Activated CD8-positive, alpha-beta memory T cell treated with anti-CD3 and anti-CD28 coated beads for 4 hours (primary cell): ENCODE measurements around the gene ADAP1.

Experiments
- DNase-seq, 2 donors: peaks; one replicate each; pipeline ENCODE4 v3.0.0-alpha.2; 2020; ENCODE audit warnings: low read depth in 2 of 2

The ADAP1 gene

DNA sequence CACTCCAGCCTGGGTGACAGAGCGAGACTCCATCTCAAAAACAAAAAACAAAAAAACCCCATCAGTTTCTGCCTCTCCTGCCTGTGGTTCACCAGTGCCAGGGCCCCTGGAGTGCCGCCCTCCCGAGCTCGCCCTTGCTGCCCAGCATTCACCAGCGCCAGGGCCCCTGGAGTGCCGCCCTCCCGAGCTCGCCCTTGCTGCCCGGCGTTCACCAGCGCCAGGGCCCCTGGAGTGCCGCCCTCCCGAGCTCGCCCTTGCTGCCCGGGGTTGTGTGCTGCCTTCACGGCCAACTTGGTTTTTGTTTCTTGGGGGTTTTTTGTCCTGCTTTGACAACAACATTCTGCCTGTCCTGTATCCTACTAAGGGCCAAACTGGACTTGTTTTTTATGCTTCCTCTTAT, 91.4 kb downstream of the ADAP1 start:
- DNase-seq, result no peak

DNA sequence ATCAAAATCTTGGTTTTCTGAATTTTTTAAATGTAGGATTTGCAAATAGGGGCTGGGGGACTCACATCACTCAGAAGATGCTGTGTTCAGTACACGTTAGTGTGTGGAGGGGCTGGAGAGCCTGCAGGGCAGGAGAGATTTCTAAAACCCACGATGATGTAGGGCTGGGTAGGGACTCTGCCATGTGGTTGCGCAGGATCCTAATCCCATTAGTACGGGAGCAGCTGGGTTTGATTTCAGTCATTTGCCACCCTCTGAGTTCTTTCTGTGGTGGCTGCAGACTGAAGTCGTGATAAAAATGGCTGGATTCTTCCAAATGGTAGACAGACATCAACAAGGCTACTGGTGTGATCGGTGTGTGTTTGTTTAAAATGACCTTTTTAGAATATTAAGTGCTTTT, 92.3 kb downstream of the ADAP1 start:
- no peak for DNase-seq

DNA sequence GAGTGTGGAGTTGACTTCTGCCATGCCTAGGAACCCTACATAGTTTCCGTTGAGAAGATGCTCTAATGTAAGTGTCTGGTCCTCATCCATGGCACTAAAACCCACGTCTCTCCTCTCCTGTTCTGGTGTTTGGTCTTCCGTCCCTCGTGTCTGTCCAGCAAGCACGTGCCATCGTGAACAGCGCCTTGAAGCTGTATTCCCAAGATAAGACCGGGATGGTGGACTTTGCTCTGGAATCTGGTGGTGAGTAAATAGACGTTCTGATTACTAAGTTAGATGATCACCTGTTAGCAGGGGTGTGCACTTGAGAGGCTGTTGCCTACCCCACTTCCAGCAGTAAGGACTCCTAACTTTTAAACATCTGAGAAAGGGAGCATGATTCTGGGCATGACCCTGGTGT, 93.3 kb downstream of the ADAP1 start:
- DNase-seq, result no peak

DNA sequence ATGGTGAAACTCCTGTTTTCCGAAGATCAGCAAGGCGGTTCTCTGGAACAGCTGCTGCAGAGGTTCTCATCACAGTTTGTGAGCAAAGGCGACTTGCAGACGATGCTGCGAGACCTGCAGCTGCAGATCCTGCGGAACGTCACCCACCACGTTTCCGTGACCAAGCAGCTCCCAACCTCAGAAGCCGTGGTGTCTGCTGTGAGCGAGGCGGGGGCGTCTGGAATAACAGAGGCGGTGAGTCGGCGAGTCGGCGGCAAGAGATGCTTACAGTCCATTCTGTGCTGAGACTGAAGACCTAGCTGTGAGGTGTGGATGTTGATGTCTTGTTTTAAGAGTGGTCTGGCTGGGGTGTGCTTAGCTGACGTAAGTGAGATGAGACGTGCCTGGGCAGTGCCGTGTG, 94.3 kb downstream of the ADAP1 start:
- DNase-seq, result no peak

DNA sequence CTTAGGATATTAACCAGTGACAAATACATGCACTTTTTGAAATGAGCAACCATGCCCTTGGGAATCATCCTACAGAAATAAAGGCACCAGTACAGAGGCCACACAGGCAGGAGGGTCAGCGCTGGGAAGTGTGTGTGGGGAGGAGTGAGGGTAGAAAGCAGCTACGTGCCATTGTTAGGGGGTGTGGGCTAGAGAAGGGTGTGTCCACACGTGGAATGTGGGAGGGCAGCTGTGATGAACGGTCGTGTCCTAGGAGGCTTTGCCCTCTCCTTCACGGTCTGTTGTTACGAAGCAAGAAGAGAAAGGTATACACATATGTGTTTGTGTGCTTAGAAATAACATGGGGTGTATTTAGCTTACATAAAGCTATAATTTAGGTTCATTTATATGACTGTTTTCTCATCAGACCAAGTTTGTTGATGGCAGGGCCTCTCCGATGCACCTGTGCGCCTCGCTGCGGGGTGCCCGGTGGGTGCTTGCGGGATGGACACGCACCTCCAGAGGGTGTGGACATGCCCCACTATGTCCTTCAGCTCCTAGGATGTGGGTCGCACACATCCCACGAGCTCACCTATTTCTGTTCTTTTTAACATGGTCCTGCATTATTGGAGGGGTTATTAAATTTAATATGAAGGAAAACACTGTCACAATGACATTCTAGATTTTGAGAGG, 95.0 kb downstream of the ADAP1 start:
- DNase-seq, result no peak

DNA sequence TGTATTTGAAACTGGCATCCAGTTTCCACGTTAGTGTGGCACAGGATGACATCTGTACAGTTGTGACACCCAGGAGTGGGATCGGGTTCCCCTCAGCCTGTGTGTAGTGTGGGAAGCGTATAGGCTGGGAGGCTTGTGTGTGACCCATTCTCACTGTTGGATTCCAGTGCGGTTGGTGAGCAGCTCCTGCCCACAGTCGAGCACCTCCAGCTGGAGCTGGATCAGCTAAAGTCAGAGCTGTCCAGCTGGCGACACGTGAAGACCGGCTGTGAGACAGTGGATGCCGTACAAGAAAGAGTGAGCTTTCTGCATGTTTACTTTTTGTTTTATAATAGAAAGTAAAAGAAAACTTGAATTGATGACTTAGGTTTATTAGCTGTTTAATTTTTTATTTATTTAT, 96.8 kb downstream of the ADAP1 start:
- DNase-seq, result no peak

DNA sequence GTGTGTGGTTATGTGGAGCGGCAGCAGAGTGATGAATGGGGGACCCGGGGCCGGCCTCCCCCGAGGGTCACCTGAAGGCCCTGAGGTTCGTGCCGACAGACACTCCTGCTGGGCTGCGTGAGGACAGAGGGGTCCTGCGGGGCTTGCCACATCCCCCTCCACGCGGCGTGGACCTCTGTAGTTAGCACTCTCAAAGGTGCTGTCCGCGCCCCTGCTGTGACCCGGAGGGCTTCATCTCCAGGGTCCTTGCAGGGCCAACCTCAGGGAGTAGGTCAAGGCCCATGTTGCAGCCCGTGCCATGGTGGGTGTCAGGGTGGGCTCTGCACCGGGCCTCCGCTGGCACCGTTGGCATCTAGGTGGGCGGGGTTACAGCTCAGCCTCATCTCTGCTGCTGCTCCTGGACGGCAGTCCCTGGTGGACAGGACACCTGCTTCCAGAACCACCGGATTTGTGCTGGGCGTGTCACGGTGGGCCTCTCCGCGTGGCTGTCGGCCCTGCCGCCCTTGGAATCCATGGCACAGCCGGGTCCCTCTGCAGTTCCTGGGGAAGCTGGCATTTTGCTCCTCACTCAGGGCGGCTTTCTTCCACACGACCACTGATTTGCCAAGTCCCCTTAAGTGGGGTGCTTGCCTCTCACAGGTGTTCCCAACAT, 97.9 kb downstream of the ADAP1 start:
- no peak for DNase-seq

DNA sequence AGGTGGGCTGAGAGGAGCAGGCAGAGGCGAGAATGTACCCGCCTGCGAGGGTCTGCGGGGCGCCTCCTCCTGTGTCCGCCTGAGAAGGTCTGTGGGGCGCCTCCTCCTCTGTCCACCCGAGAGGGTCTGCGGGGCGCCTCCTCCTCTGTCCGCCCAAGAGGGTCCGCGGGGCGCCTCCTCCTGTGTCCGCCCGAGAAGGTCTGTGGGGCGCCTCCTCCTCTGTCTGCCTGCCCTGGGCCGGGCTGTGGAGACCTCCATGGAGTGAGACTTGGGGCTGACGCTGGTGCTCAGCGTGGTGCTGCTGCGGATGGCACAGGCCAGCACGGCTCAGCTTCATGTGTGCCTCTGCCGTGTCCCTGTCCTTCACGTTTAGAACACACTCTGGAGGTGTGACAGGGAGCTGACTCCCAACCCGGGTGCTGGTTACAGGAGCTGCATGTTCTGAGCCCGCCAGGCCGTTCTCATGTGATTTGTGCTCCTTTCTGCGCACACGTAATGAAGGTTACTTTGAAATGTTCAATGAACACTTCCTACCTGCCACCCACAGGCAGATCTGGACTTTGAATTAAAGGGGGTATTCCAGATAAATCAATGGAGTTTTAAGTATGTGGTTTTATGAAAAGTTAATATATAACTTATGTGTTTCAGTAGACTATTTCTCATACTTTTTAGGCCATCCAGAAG, 98.7 kb downstream of the ADAP1 start:
- no peak for DNase-seq

DNA sequence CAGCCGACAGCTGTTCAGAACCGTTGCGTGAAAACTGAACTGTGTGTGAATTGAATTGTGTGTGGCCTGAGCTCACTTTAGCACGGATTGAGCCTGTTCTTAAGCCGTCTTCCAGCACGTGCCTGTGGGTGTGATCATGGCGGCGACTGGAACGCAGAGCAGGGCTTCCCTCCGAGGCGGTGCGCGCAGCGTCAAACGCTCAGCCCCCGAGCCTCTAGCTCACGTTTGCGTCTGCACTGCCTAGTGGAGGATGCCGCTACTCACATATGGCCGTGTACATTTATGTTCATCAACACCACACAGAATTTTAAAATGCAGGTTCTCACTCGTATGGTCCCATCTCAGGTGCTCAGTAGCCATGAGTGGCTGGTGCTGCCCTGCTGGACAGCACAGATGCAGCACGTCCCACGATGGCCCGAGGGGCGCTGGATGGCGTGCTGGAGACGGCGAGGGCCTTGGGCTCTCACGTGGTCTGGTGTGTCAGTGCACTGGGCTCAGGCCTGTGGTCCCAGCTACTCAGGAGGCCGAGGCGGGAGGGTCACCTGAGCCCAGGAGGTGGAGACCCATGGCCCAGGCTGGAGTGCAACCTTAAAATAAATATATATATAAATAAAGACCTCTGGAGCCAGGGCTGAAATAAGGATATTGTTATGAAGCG, 100.2 kb downstream of the ADAP1 start:
- no peak for DNase-seq

DNA sequence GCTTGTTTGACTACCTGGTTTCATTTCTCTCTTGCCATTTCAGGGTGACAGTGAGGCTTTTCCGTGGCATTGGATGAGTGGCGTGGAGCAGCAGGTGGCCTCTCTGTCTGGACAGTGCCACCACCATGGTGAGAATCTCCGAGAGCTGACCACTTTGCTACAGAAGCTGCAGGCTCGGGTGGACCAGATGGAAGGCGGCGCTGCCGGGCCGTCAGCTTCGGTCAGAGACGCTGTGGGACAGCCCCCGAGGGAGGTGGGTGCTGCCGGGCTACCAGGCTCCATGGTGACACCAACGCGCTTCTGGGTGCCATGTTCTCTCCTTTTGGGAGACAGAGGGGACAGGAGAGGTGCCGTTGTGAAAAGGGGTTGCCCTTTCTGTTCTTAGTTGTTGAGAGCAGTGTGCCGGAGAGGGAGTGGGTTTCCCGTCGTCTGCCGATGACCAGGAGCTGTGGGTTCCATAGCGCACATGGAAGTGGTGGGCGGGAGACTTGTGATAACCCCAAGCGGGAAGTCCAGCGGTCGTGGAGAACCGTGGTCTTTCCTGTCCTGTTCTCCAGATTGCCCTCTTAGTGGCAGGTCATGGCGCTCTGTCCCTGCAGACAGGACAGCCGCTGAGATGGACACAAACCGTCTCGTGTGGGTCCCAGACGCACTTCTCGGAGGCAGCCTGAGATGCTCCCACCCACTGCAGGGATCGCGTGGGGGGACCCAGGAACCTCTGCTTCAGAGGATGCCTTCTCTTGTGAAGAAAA, 100.9 kb downstream of the ADAP1 start:
- no peak for DNase-seq

DNA sequence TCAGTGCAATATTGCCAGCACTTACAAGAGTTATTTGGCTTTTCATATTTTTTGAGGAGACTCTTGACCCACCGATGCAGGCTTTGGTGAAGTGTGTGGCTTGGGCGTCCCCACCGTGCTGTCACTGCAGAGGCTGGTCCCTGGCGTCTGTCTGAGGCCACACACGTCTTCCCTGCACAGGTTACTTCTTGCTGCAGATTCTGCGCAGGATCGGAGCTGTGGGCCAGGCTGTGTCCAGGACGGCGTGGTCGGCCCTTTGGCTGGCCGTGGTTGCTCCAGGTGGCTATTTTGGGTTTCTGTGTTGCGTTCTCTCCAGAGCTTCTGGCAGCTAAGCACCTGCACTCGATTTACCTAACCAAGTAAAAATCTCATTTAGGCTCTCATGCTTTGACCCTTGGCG, 103.3 kb downstream of the ADAP1 start:
- no peak for DNase-seq

DNA sequence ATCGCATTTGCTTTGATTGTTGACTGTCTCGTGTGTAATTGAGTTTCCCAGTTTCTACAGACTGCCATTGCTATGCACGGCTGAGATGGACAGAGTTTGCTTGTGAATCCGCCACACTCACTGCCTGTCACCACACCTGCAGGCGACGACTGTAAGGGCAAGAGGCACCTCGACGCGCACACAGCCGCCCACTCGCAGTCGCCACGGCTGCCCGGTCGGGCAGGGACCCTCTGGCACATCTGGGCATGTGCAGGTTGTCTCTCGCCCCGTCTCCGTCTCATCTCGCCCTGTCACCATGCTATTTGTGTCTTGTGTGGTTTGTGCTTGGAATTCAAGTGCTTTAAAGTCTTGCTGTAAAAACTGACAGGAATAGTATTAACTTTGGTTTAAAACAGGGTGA, 104.7 kb downstream of the ADAP1 start:
- DNase-seq, result no peak

DNA sequence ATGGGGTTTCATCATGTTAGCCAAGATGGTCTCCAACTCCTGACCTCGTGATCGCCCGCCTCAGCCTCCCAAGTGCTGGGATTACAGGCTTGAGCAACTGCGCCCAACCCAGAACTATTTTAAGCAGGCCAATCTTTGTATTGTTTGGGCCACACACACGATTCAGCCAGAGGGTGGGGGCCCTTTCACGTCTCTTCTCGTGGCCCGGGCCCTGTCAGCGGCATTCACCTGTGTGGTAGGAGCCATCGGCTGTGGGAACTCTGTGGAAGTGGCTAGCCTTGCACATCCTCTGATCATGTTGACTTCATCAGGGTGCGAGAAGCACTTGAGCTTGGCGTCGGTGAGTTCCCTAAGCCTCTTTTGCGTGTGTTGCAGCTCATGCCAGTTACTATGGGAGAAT, 105.3 kb downstream of the ADAP1 start:
- DNase-seq, result no peak
